Loucy (cell line): Measurements from ENCODE around the gene CUL9.
A peak's percentile ranks its signal among the peaks of the same experiment; 100 is the strongest.

Experiments
- EZH2phosphoT487 ChIP-seq: fragments of 200-600 bp; IDR thresholded peaks from 2 replicates; pipeline ENCODE4 v1.6.1; 2018; ENCODE audit warnings: antibody characterized with exemption, mild to moderate bottlenecking, moderate library complexity, borderline replicate concordance
- TF ChIP-seq, protein P1 (sequence below): fragments of 200-600 bp; sonication (generic); conservative IDR thresholded peaks from 2 replicates; pipeline ENCODE4 v1.5.1; 2014; ENCODE audit warnings: mild to moderate bottlenecking, antibody characterized with exemption, low read length

GRCh38 chr6:43211955-43212354 lies 30.0 kb downstream of the CUL9 start:
- TF ChIP-seq, protein P1, sequence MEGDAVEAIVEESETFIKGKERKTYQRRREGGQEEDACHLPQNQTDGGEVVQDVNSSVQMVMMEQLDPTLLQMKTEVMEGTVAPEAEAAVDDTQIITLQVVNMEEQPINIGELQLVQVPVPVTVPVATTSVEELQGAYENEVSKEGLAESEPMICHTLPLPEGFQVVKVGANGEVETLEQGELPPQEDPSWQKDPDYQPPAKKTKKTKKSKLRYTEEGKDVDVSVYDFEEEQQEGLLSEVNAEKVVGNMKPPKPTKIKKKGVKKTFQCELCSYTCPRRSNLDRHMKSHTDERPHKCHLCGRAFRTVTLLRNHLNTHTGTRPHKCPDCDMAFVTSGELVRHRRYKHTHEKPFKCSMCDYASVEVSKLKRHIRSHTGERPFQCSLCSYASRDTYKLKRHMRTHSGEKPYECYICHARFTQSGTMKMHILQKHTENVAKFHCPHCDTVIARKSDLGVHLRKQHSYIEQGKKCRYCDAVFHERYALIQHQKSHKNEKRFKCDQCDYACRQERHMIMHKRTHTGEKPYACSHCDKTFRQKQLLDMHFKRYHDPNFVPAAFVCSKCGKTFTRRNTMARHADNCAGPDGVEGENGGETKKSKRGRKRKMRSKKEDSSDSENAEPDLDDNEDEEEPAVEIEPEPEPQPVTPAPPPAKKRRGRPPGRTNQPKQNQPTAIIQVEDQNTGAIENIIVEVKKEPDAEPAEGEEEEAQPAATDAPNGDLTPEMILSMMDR, result 0 out of 2 replicates have a peak, but pooled peaks have one; percentile 10
- no peak for TF ChIP-seq EZH2phosphoT487
